Left colon (tissue), 2 donors: ENCODE data around the gene PDLIM7. TPM values are rescaled to one million over a fixed set of nuclear protein-coding genes. Genes with fewer than 3 reads are reported as not detected.
"Not testable (repeated sequence)": the region's sequence is repeated elsewhere in the genome, so short reads cannot be mapped to it uniquely, and the experiment has no call there.

Experiments
- ATAC-seq: fragments of 200-7000 bp; cut with Tn5 transposase; one replicate; pipeline ENCODE4 v1.9.1; 2020; ENCODE audit warnings: mild to moderate bottlenecking, moderate library complexity
- DNase-seq, 2 donors: peaks; one replicate each; pipeline ENCODE4 v3.0.0-alpha.2; 2020
- intact Hi-C, 2 donors: fragments of 100-400 bp; cut with DNase I in 1 of 2; cut with micrococcal nuclease in 1 of 2; formaldehyde crosslinking; loops; one replicate each; pipeline versions ENCODE4 v1.11.2 to v1.14.0; 2022; cut with DNase I, micrococcal nuclease
- long read RNA-seq: library from polyadenylated mRNA; unstranded; transcript quantifications from one replicate; pipeline ENCODE4 v2.0.0, GENCODE V29; 2021
- total RNA-seq, 2 donors: library from RNA; stranded (reverse); fragmentation: NEBNext Ultra II Directional; extraction: Animal tissue kit (Norgen Biotek cat#: 25700); gene quantifications; one replicate each; pipeline ENCODE4 v1.2.1, GENCODE V29; 2021
- donor health status: DM: no; HTN: no; CAD: no.
- donor health status: DM: yes; HTN: yes; CAD: no.

PDLIM7 gene
- 10 to 100 TPM; 12.1 to 56.5 TPM for total RNA-seq
- long read RNA-seq, partial matches to known transcripts = 4 of 6 reads
- long read RNA-seq, other reads (novel, unspliced or antisense) = 1 of 6 reads

DNA sequence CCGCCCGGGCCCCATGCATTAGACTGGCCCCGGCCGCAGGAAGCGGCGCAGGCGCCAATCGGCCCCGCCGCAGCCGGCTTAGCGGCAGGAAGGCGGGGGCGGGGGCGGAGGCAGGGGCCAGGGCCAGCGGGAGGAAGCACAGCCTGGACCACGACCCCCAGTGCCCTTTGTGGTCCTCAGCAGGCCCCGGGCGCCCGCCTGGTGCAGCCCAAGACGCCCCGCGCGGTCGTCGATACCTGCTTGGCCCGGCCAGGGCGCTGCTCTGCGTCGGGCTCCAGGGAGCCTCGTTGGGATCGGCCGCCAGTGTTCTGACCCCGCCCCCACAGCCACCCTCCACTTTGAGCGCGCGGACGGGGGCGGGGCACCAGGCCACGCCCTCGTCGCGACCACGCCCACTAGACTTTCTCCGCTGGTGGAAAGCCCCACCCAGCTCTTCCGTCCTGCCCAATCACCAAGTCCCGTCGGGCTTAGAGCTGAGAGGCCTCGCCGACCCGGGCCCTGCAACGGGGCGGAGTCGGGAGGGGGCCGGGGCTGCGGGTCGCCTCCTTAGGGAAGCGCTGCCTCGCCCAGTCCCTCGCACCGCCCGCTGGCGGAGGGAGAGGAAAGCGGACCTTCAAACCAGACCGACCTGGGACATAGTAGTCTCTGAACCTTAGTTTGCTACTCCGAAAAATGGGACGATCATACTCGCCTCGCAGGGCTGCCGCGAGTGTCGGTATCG is at the start of gene PDLIM7:
Gene PDLIM7 (minus strand): TSS at position 313 of the 721 bp plus-strand sequence. CDS start 1,092 bp downstream, outside the sequence.
- peak; percentile 89 for ATAC-seq
- intact Hi-C loops = no loop called here

GRCh38 chr5:177546258-177546741 is 48.9 kb upstream of the PDLIM7 start:
- ATAC-seq (peak; percentile 21), DNase-seq (peak in 1 of 2 donors; percentile 43)
- intact Hi-C loops = no loop called here

More for the DNA sequence above, at the start of gene PDLIM7:
- DNase-seq = peak; percentile 96 to 98

DNA sequence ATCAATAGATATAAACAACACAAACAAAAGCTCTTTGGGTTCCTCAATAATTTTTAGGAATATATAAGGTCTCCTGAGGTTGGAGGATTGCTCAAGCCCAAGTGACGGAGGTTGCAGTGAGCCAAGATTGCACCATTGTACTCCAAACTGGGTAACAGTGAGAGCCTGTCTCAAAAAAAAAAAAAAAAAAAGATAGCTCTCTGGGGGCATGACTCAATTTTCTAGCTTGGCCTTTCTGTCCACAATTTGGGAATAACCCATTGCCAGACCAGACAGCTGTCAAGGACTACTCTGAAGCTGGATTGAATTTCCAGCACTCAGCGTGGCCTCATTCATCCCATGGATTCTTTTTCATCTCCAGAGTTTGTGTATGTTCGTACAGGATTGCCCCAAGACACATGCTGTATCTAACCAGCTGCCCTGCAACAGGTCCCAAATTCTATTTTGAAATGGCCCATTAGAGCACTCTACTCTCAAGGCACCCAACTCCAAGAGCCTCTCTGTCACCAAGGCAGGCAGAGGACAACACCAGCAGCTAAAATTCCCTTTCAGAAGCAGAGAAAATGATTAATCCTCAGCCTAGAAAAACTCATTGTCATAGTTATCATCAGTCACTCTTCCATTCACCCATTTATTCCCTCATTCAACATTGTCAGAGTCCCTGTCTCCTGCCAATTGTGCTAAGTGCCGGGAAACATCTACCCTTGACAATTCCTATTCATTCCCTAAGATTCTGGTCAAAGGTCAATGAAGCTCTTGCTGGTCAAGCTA is 48.3 kb upstream of the PDLIM7 start:
- intact Hi-C loops = no loop called here
- no peak for ATAC-seq
- peak in 1 of 2 donors; percentile 46 for DNase-seq

- intact Hi-C loops = no loop called here
- no peak for DNase-seq
- ATAC-seq = no peak
These were observed 45.5 kb upstream of the PDLIM7 start for GRCh38 chr5:177542816-177543465.

DNA sequence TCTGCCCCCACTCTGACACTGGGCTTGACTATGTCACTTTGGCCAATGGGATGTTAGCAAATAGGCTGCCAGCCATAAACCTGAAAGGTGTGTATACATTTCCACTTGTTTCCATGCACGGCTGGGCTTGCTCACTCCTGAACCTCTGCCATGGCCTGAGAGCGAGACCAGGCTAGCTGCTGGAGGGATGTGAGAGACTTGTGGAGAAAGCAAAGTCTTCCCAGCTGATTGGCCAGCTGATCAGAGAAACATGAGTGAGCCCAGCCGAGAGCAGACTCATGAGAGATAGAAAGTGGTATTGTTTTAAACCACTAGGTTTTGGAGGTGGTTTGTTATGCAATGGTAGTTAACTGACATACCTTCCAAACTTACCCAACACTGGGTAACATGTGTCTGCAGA is 43.0 kb upstream of the PDLIM7 start:
- DNase-seq (no peak), ATAC-seq (peak; percentile 71)
- intact Hi-C loops = no loop called here

GRCh38 chr5:177539411-177539810 is 42.0 kb upstream of the PDLIM7 start:
- intact Hi-C loops = no loop called here
- ATAC-seq = no peak
- DNase-seq = no peak

GRCh38 chr5:177538876-177539275 is 41.5 kb upstream of the PDLIM7 start:
- intact Hi-C loops = no loop called here
- DNase-seq (no peak), ATAC-seq (no peak)

DNA sequence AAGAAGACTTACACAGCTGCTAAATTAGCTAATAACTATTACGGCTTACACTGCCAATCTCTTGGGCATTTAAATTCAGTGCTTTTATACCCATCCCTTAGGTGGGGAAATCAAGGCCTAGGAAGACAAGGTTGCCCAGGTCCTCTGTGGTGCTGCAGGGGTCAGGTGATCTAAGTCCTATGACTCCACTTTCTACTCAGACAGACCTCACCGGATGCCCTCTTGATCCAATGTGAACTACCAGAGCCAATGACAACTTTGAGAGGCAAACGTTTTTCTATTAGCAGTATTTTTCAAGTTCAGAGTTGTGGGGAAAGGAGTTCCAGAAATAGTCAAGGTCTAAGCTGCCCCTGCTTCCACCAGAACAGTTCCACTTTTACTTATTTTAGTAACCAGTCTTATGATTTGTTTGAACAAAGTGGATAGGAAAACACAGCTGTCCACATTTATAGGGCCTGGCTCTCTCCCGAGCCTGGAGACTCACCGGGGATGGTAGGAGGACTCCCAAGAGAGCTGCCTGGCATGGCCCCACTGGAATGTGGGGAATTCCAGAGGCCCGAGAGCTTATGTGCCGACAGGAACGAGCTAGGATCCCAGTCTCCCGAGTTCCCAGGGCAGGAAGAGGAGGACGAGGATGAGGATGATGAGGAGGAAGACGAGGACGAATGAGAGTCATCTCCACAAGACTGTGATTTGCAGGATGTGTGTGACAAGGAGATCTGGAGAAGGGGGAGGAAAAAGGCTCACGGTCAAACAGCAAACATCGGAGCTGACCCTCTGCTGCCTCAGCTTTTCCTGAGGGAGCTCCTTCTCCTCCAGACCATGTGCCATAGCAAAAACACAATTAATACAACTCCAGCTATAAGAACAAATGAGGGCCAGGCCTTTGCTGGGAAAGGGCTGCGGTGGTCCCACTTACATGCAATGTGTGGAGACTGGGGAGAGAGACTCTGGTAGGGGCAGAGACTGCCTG is 40.3 kb upstream of the PDLIM7 start:
- intact Hi-C loops = no loop called here
- DNase-seq (peak; percentile 32 to 55), ATAC-seq (peak; percentile 76)

GRCh38 chr5:177536386-177536785 is 39.0 kb upstream of the PDLIM7 start:
- intact Hi-C loops = no loop called here
- no peak for ATAC-seq
- DNase-seq = no peak

DNA sequence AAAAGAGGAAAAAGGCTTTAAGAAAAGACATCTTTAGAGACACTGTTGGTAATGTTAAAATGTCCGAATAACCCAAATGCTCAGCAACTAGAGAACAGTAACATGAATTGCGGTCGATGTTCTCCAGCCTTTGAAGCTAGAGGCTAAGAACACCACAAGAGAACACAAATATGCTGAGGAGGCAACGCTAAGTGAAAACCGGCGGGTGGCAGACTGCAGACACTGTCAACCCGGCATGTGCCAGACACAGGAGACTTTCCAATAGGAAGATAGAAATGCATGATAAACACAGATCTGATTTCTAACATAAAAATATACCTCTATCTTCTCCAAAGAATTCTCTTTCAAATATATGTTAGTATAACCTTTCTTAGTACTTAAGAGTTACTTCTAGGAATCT is 37.7 kb upstream of the PDLIM7 start:
- no peak for ATAC-seq
- intact Hi-C loops = no loop called here
- no peak for DNase-seq

DNA sequence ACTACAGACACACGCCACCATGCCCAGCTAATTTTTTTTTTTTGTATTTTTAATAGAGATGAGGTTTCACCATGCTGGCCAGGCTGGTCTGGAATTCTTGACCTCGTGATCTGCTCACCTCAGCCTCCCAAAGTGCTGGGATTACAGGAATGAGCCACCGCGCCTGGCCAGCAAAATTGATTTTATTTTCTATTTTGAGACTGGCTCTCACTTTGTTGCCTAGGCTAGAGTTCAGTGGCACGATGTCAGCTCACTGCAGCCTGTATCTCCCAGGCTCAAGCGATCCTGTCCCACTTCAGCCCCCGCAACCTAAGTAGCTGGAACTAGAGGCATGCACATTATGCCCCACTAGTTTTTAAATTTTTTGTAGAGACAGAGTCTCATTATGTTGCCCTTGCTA is 37.0 kb upstream of the PDLIM7 start:
- DNase-seq, intact Hi-C loops, ATAC-seq: not testable (repeated sequence)

DNA sequence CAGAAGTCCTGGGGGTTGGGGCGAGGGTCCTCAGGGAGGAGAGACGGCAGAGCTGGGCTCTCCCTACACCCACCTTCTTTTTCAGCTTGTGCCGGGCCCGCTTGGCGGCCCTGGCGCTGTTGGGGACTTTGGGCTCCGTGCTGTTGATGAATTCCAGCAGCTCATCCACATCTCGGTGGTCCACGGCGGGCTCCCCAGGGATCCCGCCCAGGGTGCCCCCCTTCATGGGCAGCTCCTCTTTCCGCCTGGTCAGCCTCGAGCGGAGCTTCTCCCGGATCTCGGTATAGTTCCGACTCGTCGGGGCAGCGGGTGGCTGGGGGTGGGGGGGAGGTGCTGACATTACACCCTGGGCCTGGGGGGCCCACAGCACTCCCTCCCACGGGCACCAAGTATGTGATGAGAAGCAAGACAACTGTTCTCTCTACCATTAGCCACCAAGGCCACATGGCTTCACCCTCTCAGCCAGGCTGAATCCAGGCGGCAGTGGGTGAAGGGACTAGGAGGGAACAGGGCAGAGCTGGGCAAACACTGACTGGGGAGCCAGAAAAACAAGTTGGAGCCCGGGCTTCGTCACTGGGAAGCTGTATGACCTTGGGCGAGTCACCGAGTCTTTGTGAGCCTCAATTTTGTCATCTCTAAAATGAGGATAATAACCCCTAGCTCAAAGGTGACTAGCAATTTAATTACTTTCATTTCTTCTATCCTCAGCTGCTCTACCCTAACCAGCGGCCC is 34.0 kb upstream of the PDLIM7 start:
- DNase-seq (no peak), ATAC-seq (no peak)
- intact Hi-C loops = no loop called here

DNA sequence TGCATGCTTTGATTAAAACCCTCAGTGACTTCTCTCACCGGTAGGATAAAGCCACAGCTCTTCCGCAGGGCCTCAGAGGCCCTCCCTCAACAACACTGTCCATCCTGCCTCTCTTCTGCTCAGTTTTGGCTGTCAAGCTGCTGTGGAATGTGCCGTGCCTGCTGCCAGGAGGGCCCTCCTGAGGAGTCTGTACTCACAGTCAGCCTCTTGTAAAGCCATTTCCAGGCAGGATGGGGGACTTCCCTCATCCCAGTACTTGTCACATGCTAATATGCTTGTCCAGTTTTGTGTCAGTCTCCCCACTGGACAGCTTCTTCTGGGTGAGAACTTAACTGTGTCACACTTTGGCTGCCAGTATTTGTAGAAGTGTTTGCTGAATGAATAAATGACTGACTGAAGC is 33.2 kb upstream of the PDLIM7 start:
- ATAC-seq (no peak), DNase-seq (no peak)
- intact Hi-C loops = no loop called here

GRCh38 chr5:177529247-177530203 is 32.1 kb upstream of the PDLIM7 start:
- ATAC-seq (no peak), DNase-seq (no peak)
- intact Hi-C loops = no loop called here

- intact Hi-C loops = no loop called here
- ATAC-seq (no peak), DNase-seq (no peak)
These were observed 31.2 kb upstream of the PDLIM7 start for GRCh38 chr5:177528631-177529030.

DNA sequence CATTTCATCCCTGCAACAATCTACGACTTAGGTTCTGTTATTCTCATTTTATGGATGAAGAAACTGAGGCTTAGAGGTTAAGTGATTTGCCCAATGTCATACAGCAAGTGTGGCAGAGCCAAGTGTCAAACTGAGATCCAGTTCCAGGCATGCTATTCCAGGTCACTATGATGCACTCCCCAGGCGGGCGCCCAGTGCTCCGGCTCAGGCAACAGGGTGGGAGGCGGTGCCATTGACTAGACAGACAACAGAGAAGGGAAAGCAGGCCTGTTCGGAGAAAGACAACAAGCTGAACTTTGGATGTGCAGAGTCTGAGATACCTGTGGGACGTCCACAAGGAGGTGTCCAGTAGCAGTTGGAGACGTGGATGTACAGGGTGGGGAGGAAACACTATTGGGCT is 30.2 kb upstream of the PDLIM7 start:
- intact Hi-C loops = no loop called here
- ATAC-seq (no peak), DNase-seq (no peak)

DNA sequence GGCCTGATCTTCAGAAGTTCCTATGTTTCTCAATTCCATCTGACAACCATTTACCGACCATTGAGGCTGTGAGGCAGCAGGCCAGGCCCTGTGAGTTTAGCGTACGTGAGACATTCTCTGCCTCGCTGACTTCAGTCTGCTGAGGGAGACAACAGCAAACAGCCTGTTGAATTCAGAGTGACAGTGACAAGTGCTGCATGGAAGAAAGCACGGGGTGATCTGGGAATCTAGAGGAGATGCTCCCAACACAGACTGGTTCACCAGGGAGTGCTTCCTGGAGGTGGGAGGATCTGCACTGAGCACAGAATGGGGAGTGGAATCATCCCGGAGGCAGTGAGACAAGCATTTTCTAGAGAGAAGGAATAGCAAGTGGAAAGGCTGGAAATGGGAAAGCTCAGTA is 29.4 kb upstream of the PDLIM7 start:
- no peak for ATAC-seq
- no peak for DNase-seq
- intact Hi-C loops = no loop called here
